Measurements from ENCODE around the gene SCMH1. TPM values are rescaled to one million over a fixed set of nuclear protein-coding genes. Genes with fewer than 3 reads are reported as not detected.

SCMH1 gene
- polyA plus RNA-seq, 1 of the 3 experiments (the other 2 are of a cell fraction) = 38.5 TPM

- no peaks in the 10 kb centered on the region for H3K27me3 ChIP-seq (ENCODE audit: insufficient read depth)
- peaks cover 0 to 5% of the 10 kb centered on the region in 2 experiments for H3K36me3 ChIP-seq (replicated peaks in 1 of 2; ENCODE audit: control insufficient read depth in 1 of 2, insufficient read depth in 2 of 2, low read length in 1 of 2)
- no peak for DNase-seq
- H3K9ac ChIP-seq = peak overlapping the region; percentile 75
- peak overlapping the region; percentile 80 for H3K4me2 ChIP-seq
- peak overlapping the region; percentile 70 to 84 for H3K27ac ChIP-seq (ENCODE audit: low read depth in 2 of 2, low read length in 1 of 2)
- H3K4me1 ChIP-seq (ENCODE audit: control insufficient read depth in 1 of 2, insufficient read depth in 2 of 2, low read depth in 1 of 2, low read length in 1 of 2) = peaks cover 17 to 32% of the 10 kb centered on the region in 2 experiments; a peak in 3 of 4 replicates
- WGBS (ENCODE audit: low lambda C conversion rate) = 40% methylated on average over 12 of the region's 12 CpGs
- H3F3A ChIP-seq (replicated peaks; ENCODE audit: insufficient read depth) = peaks cover 36% of the 10 kb centered on the region
- H3K79me2 ChIP-seq (ENCODE audit: insufficient read depth) = peaks cover 35% of the 10 kb centered on the region
- peak overlapping the region; percentile 53; the same call in 1 of the 2 replicates for H2AFZ ChIP-seq (ENCODE audit: low read depth)
- H3K4me3 ChIP-seq (ENCODE audit: low read depth in 2 of 2, low read length in 1 of 2) = peak overlapping the region; percentile 66 to 84
- TF ChIP-seq SMC3 (IDR thresholded peaks at IDR 0.05; ENCODE audit: low read depth, low read length) (no peak), TCF12 (IDR thresholded peaks at IDR 0.05) (0 out of 2 replicates have a peak, but pooled peaks have one; percentile 3)
- H3K9me3 ChIP-seq = no peaks in the 10 kb centered on the region
- CTCF ChIA-PET = interaction anchor here (0.7 to 1.4 kb wide), 4 partner anchors 11 to 218 kb away, joined by 3 to 4 read pairs (median 3); no protein-coding TSS in a partner anchor
- peaks cover 28% of the 10 kb centered on the region for H4K20me1 ChIP-seq (ENCODE audit: insufficient read depth)
- no peaks in the 10 kb centered on the region for H3K9me2 ChIP-seq
- POLR2A ChIA-PET = no interaction called here
Measured at GRCh38 chr1:41240781-41241353, 1.2 kb downstream of the SCMH1 start.

GRCh38 chr1:41239988-41240610, 2.0 kb downstream of the SCMH1 start:
- Histone ChIP-seq H2AFZ (ENCODE audit: low read depth) (no peak overlapping the region), H3K36me3 (replicated peaks in 1 of 2; ENCODE audit: control insufficient read depth in 1 of 2, insufficient read depth in 2 of 2, low read length in 1 of 2) (peaks cover 0 to 9% of the 10 kb centered on the region in 2 experiments), H3K4me2 (peak overlapping the region; percentile 80; the same call in 1 of the 2 replicates), H3K79me2 (ENCODE audit: insufficient read depth) (peaks cover 38% of the 10 kb centered on the region), H3K27me3 (ENCODE audit: insufficient read depth) (no peaks in the 10 kb centered on the region), H3F3A (replicated peaks; ENCODE audit: insufficient read depth) (peaks cover 36% of the 10 kb centered on the region), H3K9me3 (no peaks in the 10 kb centered on the region), H3K9ac (peak overlapping the region; percentile 75; the same call in 1 of the 2 replicates), H3K27ac (ENCODE audit: low read depth in 2 of 2, low read length in 1 of 2) (peak overlapping the region; percentile 70 to 84; a peak in 3 of 4 replicates), H3K4me1 (ENCODE audit: control insufficient read depth in 1 of 2, insufficient read depth in 2 of 2, low read depth in 1 of 2, low read length in 1 of 2) (peaks cover 17 to 26% of the 10 kb centered on the region in 2 experiments; a peak in 3 of 4 replicates), H3K9me2 (no peaks in the 10 kb centered on the region), H4K20me1 (ENCODE audit: insufficient read depth) (peaks cover 30% of the 10 kb centered on the region), H3K4me3 (ENCODE audit: low read depth in 2 of 2, low read length in 1 of 2) (no peak overlapping the region)
- ChIA-PET POLR2A (no interaction called here), CTCF (interaction anchor here (0.7 to 1.4 kb wide), 6 partner anchors 10 to 276 kb away, joined by 3 to 4 read pairs (median 3); no protein-coding TSS in a partner anchor)
- DNase-seq = no peak
- TF ChIP-seq MAX (IDR thresholded peaks at IDR 0.05; ENCODE audit: low read depth) (peak; percentile 28; the same call in 1 of the 2 replicates), PBX3 (IDR thresholded peaks at IDR 0.05) (no peak), FOSL2 (IDR thresholded peaks at IDR 0.05; ENCODE audit: borderline replicate concordance, low read depth) (no peak), GATA2 (CRISPR knock-in tag; IDR thresholded peaks at IDR 0.05) (no peak), TEAD4 (IDR thresholded peaks at IDR 0.05; ENCODE audit: borderline replicate concordance, insufficient read depth) (no peak), NFIC (IDR thresholded peaks at IDR 0.05; ENCODE audit: borderline replicate concordance) (no peak), CHD2 (IDR thresholded peaks at IDR 0.05; ENCODE audit: low read length, partially characterized antibody) (no peak), CTCF (IDR thresholded peaks at IDR 0.05) (peak; percentile 49), TAF1 (IDR thresholded peaks at IDR 0.05; ENCODE audit: borderline replicate concordance, low read depth, low read length) (no peak), ELF1 (IDR thresholded peaks at IDR 0.05) (no peak), JUND (IDR thresholded peaks at IDR 0.05) (0 out of 2 replicates have a peak, but pooled peaks have one; percentile 9), TCF12 (IDR thresholded peaks at IDR 0.05) (peak; percentile 57; the same call in 1 of the 2 replicates), RFX5 (IDR thresholded peaks at IDR 0.05; ENCODE audit: low read length) (no peak), REST (IDR thresholded peaks at IDR 0.05; ENCODE audit: low read depth, low read length) (no peak), IRF3 (IDR thresholded peaks at IDR 0.05; ENCODE audit: low read depth, low read length) (no peak), EZH2phosphoT487 (IDR thresholded peaks at IDR 0.05; ENCODE audit: borderline replicate concordance, low read depth) (no peak)

All from SK-N-SH (cell line).